GM12878 (cell line): Measurements from ENCODE around the gene PPIB. TPM values are rescaled to one million over a fixed set of nuclear protein-coding genes. Genes with fewer than 3 reads are reported as not detected.

Experiments used
- ATAC-seq: fragments of 200-7000 bp; cut with Tn5 transposase; 3 replicates; pipeline ENCODE4 v1.9.1; 2020; ENCODE audit warnings: mild to moderate bottlenecking, moderate library complexity
- BruUV-seq: library from RNA; stranded (reverse); fragments of 400-500 nt; replicated peaks from 2 replicates; lab custom pipeline; 2021; lab: Mats Ljungman, UMichigan
- CTCF ChIA-PET: fragments of 300-600 bp; sonication (Branson Sonifier 250); formaldehyde crosslinking; extraction: SDS; loops from one replicate; lab custom pipeline; 2021; ENCODE audit warnings: inconsistent platforms; lab: Yijun Ruan, JAX
- POLR2A ChIA-PET: fragments of 350-600 bp; formaldehyde crosslinking; extraction: SDS; loops from one replicate; lab custom pipeline; 2021; ENCODE audit warnings: inconsistent platforms; lab: Charles Lee
- RAD21 ChIA-PET: fragments of 300-600 bp; sonication (Branson Sonifier 250); formaldehyde crosslinking; loops from one replicate; lab custom pipeline; 2023; ENCODE audit warnings: antibody characterized with exemption; ENCODE audit not compliant: unreplicated experiment; lab: Charles Lee
- SMC1A ChIA-PET: fragments of 300-600 bp; sonication (Branson Sonifier 250); formaldehyde crosslinking; loops from one replicate; lab custom pipeline; 2023; ENCODE audit not compliant: unreplicated experiment, uncharacterized antibody; lab: Charles Lee
- DNase-seq: peaks from one replicate; pipeline ENCODE4 v3.0.0-alpha.2; 2011; ENCODE audit warnings: low read depth, low spot score
- FAIRE-seq: peaks from 3 replicates; lab custom pipeline; 2011; peaks lifted over from hg19 to GRCh38; lab: Jason Lieb, UNC
- H2AFZ ChIP-seq: 2 replicates; pipeline ENCODE4 v1.6.0; 2011; ENCODE audit warnings: low read depth, low read length, control low read depth; ENCODE audit not compliant: control insufficient read depth
- H3K27ac ChIP-seq: 2 replicates; pipeline ENCODE4 v1.5.1; 2011; ENCODE audit warnings: control low read depth; ENCODE audit not compliant: control insufficient read depth, insufficient read depth
- H3K27me3 ChIP-seq, 2 experiments: replicated peaks in 1 of 2; 2 replicates each; pipeline versions ENCODE4 v1.6.0 to v1.6.1; 2011; ENCODE audit warnings: low read length in 1 of 2; ENCODE audit not compliant: control insufficient read depth in 2 of 2, insufficient read depth in 2 of 2
- H3K36me3 ChIP-seq, 2 experiments: 2 replicates each; pipeline ENCODE4 v1.5.1; 2011; ENCODE audit warnings: low read length in 1 of 2; ENCODE audit not compliant: control insufficient read depth in 2 of 2, insufficient read depth in 2 of 2
- H3K4me1 ChIP-seq: 2 replicates; pipeline ENCODE4 v1.6.1; 2011; ENCODE audit warnings: mild to moderate bottlenecking, low read length, moderate library complexity, mixed read lengths; ENCODE audit not compliant: control insufficient read depth, insufficient read depth
- H3K4me2 ChIP-seq: 2 replicates; pipeline ENCODE4 v1.6.0; 2011; ENCODE audit warnings: control low read depth; ENCODE audit not compliant: control insufficient read depth, insufficient read depth
- H3K4me3 ChIP-seq: fragments of 200-600 bp; sonication (generic); 2 replicates; pipeline ENCODE4 v1.5.1; 2016
- H3K79me2 ChIP-seq: 2 replicates; pipeline ENCODE4 v1.6.0; 2011; ENCODE audit warnings: low read length; ENCODE audit not compliant: control insufficient read depth, insufficient read depth
- H3K9ac ChIP-seq: 2 replicates; pipeline ENCODE4 v1.8.0; 2011; ENCODE audit warnings: low read length, control low read depth, mixed read lengths; ENCODE audit not compliant: control insufficient read depth, insufficient read depth
- H3K9me3 ChIP-seq: replicated peaks from 3 replicates; pipeline ENCODE4 v1.5.1; 2011; ENCODE audit warnings: mild to moderate bottlenecking, low read length; ENCODE audit not compliant: control insufficient read depth, insufficient read depth
- H4K20me1 ChIP-seq: 2 replicates; pipeline ENCODE4 v1.6.0; 2011; ENCODE audit not compliant: control insufficient read depth, insufficient read depth
- CBX3 ChIP-seq: fragments of 200-600 bp; sonication (generic); IDR thresholded peaks from 2 replicates; pipeline ENCODE4 v1.6.1; 2016; ENCODE audit warnings: low read depth, borderline replicate concordance
- CBX5 ChIP-seq: sonication (generic); IDR thresholded peaks from 2 replicates; pipeline ENCODE4 v1.6.1; 2016; ENCODE audit warnings: low read depth, moderate library complexity, mild to moderate bottlenecking, inconsistent platforms
- ETV6 ChIP-seq, 2 experiments: fragments of 450-650 bp in 1 of 2; IDR thresholded peaks in 1 of 2; conservative IDR thresholded peaks in 1 of 2; 2 replicates each; pipeline ENCODE4 v1.6.1; 2014; ENCODE audit warnings: antibody characterized with exemption in 1 of 2, borderline replicate concordance in 1 of 2, low read depth in 1 of 2, mild to moderate bottlenecking in 1 of 2, moderate library complexity in 1 of 2
- HDAC2 ChIP-seq: fragments of 200-600 bp; sonication (generic); IDR thresholded peaks from 2 replicates; pipeline ENCODE4 v1.6.1; 2017
- IKZF1 ChIP-seq: fragments of 450-650 bp; conservative IDR thresholded peaks from 2 replicates; pipeline ENCODE4 v1.6.1; 2017; ENCODE audit warnings: antibody characterized with exemption, mild to moderate bottlenecking
- MEF2A ChIP-seq: IDR thresholded peaks from 2 replicates; pipeline ENCODE4 v1.6.1; 2011; ENCODE audit warnings: low read depth, mild to moderate bottlenecking, low read length, moderate library complexity; ENCODE audit not compliant: insufficient read depth
- NRF1 ChIP-seq: conservative IDR thresholded peaks from 2 replicates; pipeline ENCODE4 v1.6.1; 2011; ENCODE audit warnings: mild to moderate bottlenecking, low read depth, low read length, improper control_type of control experiment
- RB1 ChIP-seq: fragments of 450-650 bp; formaldehyde crosslinking; IDR thresholded peaks from 2 replicates; pipeline ENCODE4 v1.6.1; 2017; ENCODE audit warnings: mild to moderate bottlenecking, borderline replicate concordance
- SIX5 ChIP-seq: IDR thresholded peaks from 2 replicates; pipeline ENCODE4 v1.6.1; 2011; ENCODE audit warnings: mild to moderate bottlenecking, low read depth, low read length, moderate library complexity; ENCODE audit not compliant: severe bottlenecking
- SP1 ChIP-seq: IDR thresholded peaks from one replicate; pipeline ENCODE4 v1.6.1; 2011; ENCODE audit warnings: low read depth, low read length
- ZBTB33 ChIP-seq: fragments of 450-650 bp; IDR thresholded peaks from 2 replicates; pipeline ENCODE4 v1.6.1; 2017; ENCODE audit warnings: mild to moderate bottlenecking
- WGBS: methylation state at CpG from one replicate; pipeline ENCODE4 v1.1.6; 2016; ENCODE audit warnings: low lambda C conversion rate; ENCODE audit not compliant: insufficient replicate concordance, insufficient coverage; ENCODE audit errors: missing lambda C conversion rate; 5-methylcytosine and 5-hydroxymethylcytosine counted together
- in situ Hi-C: fragments of 300-500 bp; cut with MboI; formaldehyde crosslinking; loops from 9 replicates; pipeline ENCODE4 v1.14.3; 2018; ENCODE audit warnings: mixed read lengths
- intact Hi-C: fragments of 100-400 bp; cut with micrococcal nuclease; formaldehyde crosslinking; loops from one replicate; pipeline ENCODE4 v1.14.2; 2022; ENCODE audit not compliant: unreplicated experiment
- polyA plus RNA-seq, 11 experiments: library from polyadenylated mRNA; depleted of rRNA in 4 of 11; unstranded in 6 of 11; stranded (reverse) in 5 of 11; fragments of >200 nt; fragmentation: Nextera tagmentation in 4 of 11; fragmentation: Illumina TruSeq in 1 of 11; extraction: Ambion mirVana in 4 of 11; extraction: Trizol in 1 of 11; gene quantifications; 1 replicate in 1 of 11; 2 replicates in 10 of 11; pipeline versions ENCODE4 v1.2.1 to v1.2.3, GENCODE V29; 2011 to 2016; ENCODE audit warnings: inconsistent platforms in 2 of 11, missing spikeins in 2 of 11, low read depth in 1 of 11
- total RNA-seq, 4 experiments: library from RNA; depleted of rRNA in 3 of 4; stranded (reverse); fragments of >200 nt in 3 of 4; fragmentation: Illumina TruSeq in 1 of 4; extraction: Trizol in 1 of 4; gene quantifications; 2 replicates each; pipeline versions ENCODE4 v1.2.1 to v1.2.3, GENCODE V29; 2013 to 2021
- TF ChIP-seq, protein P1 (sequence below): fragments of 450-650 bp; IDR thresholded peaks from 2 replicates; pipeline ENCODE4 v1.6.1; 2017; ENCODE audit warnings: low read depth, mild to moderate bottlenecking, moderate library complexity

The PPIB gene
- total and polyA plus RNA-seq, 10 of the 15 experiments (the other 5 are each of a cell fraction or from before 2014, with no cell fraction given): 344 to 936 (median 508) TPM

GRCh38 chr15:64117759-64118487 is 44.9 kb downstream of the PPIB start:
- H3K9ac ChIP-seq: no peak overlapping the region
- no peak overlapping the region for H2AFZ ChIP-seq
- intact Hi-C loops: no loop called here
- H3K27me3 ChIP-seq: no peaks in the 10 kb centered on the region
- no peak overlapping the region for H3K27ac ChIP-seq
- ATAC-seq (no peak), DNase-seq (no peak), FAIRE-seq (no peak)
- H3K4me2 ChIP-seq: no peak overlapping the region
- TF ChIP-seq MEF2A (no peak), ZBTB33 (no peak), HDAC2 (no peak), IKZF1 (no peak), SP1 (no peak), ETV6 (conservative IDR thresholded peaks at IDR 0.05 in 1 of 2, IDR thresholded peaks at IDR 0.05 in 1 of 2; ENCODE audit: borderline replicate concordance in 1 of 2, low read depth in 1 of 2) (no peak), CBX3 (no peak), SIX5 (no peak), RB1 (no peak), CBX5 (no peak), NRF1 (no peak)
- TF ChIP-seq, protein P1, sequence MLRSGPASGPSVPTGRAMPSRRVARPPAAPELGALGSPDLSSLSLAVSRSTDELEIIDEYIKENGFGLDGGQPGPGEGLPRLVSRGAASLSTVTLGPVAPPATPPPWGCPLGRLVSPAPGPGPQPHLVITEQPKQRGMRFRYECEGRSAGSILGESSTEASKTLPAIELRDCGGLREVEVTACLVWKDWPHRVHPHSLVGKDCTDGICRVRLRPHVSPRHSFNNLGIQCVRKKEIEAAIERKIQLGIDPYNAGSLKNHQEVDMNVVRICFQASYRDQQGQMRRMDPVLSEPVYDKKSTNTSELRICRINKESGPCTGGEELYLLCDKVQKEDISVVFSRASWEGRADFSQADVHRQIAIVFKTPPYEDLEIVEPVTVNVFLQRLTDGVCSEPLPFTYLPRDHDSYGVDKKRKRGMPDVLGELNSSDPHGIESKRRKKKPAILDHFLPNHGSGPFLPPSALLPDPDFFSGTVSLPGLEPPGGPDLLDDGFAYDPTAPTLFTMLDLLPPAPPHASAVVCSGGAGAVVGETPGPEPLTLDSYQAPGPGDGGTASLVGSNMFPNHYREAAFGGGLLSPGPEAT: no peak
- ChIA-PET CTCF (interaction anchor here (0.5 to 1.1 kb wide), 3 partner anchors 8 to 43 kb away, joined by 3 read pairs; no protein-coding TSS in a partner anchor), POLR2A (interaction anchor here (0.6 to 1.4 kb wide), 3 partner anchors 19 to 929 kb away, joined by 3 to 4 read pairs (median 3); partner anchors contain the start of gene RAB8B), SMC1A (interaction anchor here (1.0 kb wide), 1 partner anchor 20 kb away, joined by 4 read pairs; no protein-coding TSS in a partner anchor), RAD21 (no interaction called here)
- H4K20me1 ChIP-seq: no peaks in the 10 kb centered on the region
- H3K4me3 ChIP-seq: no peak overlapping the region
- in situ Hi-C loops: no loop called here
- peaks cover 13 to 34% of the 10 kb centered on the region in 2 experiments for H3K36me3 ChIP-seq
- no peaks in the 10 kb centered on the region for H3K9me3 ChIP-seq
- H3K4me1 ChIP-seq: no peaks in the 10 kb centered on the region
- 97% methylated on average over 5 of the region's 5 CpGs for WGBS
- H3K79me2 ChIP-seq: no peaks in the 10 kb centered on the region
- BruUV-seq: no TSS peak
